Limb (tissue), 2 donors: ENCODE data around the gene FBN2.
"Not testable (repeated sequence)": the region's sequence is repeated elsewhere in the genome, so short reads cannot be mapped to it uniquely, and the experiment has no call there.

ENCODE experiments used
- DNase-seq, 2 donors: peaks; one replicate each; pipeline ENCODE4 v3.0.0-alpha.2; 2016; ENCODE audit errors: extremely low spot score in 2 of 2

The FBN2 gene

DNA sequence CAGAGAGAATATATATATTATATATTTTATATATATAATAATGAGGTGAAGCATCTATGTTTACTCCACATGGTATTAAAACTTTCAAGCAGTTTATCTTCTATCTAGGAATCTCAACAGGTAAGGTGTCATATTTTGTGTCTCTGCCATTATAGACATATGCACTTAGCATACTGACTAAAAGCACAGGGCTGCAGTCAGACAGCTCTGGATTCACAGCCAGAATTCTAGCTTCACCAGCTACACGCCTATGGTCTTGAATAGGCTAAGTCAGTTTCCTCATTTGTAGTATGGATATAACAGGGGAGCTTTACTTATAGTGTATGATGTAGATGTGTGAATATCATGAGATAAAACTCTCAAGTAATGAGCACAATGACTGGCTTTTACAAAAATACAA lies 57.9 kb downstream of the FBN2 start:
- DNase-seq: no peak

DNA sequence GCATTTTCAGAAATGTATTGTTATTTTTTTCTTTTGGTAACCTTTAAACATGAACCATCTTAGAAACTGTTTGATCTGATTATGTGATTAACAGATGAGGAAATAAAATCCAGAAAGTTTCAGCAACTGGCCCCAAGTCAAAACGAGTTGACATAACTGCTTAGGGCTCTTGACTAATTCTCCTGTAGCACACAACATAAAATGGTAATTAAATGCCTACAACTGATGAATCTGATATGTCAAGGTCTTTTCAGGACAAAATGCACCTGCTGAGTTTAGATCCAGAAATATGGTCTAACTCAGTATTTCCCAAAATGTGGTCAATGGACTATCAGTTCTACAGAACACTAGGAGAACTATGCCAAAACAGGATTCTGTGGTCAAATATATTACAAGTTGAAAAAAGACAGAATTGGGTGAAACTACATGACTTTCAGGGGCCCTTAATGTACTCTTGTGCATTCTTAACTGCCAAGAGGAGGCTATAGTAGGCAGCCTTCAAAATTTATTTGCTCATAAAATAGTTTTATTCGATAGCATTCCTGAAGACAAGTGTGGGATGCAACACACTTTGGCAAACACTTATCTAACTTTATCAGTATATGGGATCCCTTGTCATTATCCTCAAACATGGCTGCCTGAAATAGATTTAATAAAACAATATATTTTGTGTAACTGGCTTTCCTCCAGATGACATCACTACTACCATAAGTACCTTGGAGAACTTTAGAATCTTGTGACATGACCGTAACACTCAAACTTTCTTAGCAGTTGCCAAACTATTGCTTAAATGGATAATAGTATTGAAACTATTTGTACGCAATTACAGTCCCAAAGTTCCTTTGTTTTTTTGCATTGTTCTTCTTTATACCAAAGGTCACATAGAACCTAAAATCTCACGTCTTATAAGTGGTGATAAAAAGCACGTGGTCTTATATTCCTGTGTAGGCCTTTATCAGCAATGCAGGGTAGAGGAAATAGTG lies 59.4 kb downstream of the FBN2 start:
- DNase-seq: no peak

- DNase-seq: no peak
These were observed 60.1 kb downstream of the FBN2 start for GRCh38 chr5:128477944-128478343.

DNA sequence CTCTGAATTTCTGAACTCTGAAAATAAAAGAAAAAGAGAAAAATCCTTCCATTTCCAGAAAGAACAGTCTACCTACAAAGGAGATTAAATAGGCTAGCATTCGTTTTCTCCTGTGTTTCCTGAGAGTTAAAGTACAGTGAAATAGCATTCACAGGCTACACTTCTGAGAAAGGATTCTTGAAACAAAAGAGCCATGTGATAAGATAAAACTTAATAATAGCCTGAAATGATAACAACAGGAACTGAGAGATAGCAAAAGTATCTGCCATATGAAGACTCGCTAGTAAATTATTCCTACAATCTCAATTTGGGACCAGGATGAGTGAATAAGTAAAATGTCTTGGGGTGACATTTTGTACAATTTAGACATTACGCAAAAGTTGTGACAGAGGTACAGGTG lies 62.4 kb downstream of the FBN2 start:
- no peak for DNase-seq

GRCh38 chr5:128472919-128473318 lies 65.1 kb downstream of the FBN2 start:
- no peak for DNase-seq

- DNase-seq: no peak
These were observed 66.0 kb downstream of the FBN2 start for GRCh38 chr5:128472036-128472435.

DNA sequence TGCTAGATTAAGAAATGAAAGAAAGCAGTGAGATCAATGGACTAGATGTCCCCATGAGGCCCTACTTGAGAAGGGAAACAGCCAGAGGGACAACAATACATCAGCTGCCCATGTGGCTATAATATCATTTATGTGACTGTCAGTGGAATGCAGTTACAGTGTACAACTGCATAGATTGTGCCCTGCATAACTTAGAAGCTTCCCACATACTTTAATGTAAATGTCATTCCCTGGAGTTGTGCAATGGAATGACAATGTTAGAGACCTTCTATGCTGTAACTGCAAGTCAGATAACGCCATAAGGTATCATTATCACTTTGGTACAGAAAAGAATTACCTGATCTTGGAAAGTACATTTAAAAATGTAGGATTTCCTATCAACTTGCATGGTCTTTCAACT lies 67.4 kb downstream of the FBN2 start:
- DNase-seq: no peak

GRCh38 chr5:128469912-128470311 lies 68.1 kb downstream of the FBN2 start:
- DNase-seq: no peak

- DNase-seq: no peak
These were observed 71.1 kb downstream of the FBN2 start for GRCh38 chr5:128466980-128467379.

DNA sequence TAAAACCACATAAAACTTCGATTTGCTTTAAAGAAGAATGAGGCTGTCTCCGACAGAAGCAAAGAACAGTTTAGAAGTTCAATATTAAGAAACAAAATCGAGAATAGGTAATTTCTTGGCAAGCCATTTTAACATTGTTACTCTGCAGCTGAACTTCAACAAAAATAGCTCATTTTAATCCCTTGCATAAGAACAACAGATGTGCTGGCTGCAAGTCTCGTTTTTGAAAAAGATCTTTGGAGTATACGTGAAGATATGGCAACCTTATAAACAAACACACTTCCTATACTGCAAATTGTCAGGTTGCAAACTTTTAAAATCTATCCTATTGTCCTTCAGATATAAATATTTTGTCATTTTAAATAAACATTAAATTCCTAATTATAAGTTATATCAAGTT lies 71.5 kb downstream of the FBN2 start:
- peak in 1 of 2 donors; percentile 82 for DNase-seq

GRCh38 chr5:128464596-128464995 lies 73.4 kb downstream of the FBN2 start:
- DNase-seq: no peak

- DNase-seq: no peak
These were observed 75.7 kb downstream of the FBN2 start for GRCh38 chr5:128462330-128462729.

GRCh38 chr5:128457147-128457915 lies 80.7 kb downstream of the FBN2 start:
- DNase-seq: not testable (repeated sequence)

DNA sequence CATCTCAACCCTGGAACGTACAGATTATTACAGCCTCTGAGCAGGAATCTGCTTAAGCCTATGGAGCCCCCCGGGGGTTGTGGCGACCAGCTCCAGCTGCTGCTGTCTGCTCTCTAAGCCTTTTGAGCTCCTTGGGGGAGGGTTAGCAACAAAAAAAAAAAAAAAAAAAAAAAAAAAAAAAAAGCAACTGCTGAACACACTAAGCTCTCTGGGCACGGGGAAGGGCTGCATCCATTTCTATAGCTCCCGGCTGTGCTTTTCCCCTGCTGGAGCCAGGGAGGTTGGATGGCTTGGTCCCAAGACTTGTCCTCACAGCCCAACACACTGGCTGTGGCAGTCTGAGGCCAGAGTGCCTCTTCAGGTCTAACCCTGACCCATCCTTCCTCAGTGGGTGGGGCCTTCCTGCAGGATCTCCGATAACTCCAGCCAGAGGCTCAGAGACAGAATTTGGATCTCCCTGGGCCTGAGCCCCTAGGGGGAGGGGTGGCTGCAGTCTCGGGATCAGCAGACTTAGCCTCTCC lies 82.1 kb downstream of the FBN2 start:
- peak in 1 of 2 donors; percentile 49 for DNase-seq

- DNase-seq: no peak
These were observed 84.9 kb downstream of the FBN2 start for GRCh38 chr5:128453121-128453520.

DNA sequence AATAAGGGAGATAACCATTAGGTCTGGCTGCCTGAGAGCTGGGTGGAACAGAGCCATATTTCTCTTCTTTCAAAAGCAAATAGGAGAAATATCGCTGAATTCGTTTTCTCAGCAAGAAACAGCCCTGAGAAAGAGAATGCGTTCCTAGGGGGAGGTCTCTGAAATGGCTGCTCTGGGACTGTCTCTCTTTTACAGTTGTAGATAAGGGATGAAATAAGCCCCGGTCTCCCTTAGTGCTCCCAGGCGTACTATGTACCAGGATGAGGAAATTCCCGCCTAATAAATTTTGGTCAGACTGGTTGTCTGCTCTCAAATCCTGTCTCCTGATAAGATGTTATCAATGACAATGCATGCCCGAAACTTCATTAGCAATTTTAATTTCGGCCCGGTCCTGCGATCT lies 90.8 kb downstream of the FBN2 start:
- DNase-seq: not testable (repeated sequence)

DNA sequence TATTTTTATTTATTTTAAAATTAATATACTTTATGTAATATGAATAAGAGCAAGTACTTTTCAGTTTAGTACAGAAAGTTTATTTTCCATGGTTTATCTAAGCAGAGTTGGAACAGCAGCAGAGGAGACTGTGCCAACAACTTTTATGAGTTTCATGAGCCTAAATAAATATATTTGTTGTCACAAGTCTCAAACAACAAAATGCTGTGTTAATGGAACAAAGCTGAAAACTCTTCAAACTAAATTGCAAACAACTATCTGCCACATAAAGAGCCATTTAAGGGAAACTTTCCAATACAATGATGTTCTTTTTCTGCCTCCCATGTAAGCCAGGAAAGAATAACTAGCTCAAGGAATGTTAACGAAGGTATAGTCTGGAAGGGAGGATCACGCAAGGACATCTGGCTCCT lies 96.1 kb downstream of the FBN2 start:
- peak in 1 of 2 donors; percentile 34 for DNase-seq

- no peak for DNase-seq
These were observed 96.9 kb downstream of the FBN2 start for GRCh38 chr5:128441165-128441564.

DNA sequence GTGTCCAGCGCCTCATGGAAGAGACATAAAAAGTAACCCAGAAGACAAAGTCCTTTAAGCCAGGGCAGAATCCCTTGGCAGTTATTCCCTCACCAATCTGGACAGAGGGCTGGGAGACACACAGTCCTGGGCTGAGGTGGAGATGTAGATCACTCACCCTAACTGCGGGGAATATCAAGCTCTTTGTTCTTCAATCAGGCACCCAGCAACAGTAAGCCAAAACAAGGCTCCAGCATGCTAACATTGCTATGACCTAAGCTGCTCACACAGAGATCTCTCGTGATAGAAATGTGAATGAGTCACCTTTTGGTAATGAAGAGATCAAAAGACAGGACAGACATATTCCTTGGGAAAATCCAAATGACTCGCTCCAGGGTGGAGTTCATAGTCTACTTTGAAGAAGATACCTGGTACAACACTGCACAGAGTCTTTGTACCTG lies 101.3 kb downstream of the FBN2 start:
- DNase-seq: no peak

GRCh38 chr5:128435861-128436260 lies 102.2 kb downstream of the FBN2 start:
- no peak for DNase-seq

DNA sequence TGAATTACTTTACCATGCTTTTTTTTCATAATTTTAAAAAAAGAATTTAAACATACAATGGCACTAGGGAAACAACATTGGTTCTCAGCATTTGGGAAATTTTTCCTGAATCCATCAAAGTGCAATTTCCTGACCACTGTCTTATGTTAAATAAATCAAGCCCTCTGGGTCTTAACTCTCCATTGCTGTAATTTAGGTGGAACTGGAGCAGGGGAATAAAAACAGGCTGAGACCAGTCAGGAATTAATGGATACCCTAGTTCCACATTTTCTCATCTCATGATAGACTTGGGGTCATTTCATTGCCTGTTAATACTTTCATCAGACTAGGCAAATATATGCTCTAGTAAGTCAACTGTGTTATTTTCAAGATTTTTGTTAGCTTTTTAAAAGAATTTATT lies 103.1 kb downstream of the FBN2 start:
- DNase-seq: no peak

DNA sequence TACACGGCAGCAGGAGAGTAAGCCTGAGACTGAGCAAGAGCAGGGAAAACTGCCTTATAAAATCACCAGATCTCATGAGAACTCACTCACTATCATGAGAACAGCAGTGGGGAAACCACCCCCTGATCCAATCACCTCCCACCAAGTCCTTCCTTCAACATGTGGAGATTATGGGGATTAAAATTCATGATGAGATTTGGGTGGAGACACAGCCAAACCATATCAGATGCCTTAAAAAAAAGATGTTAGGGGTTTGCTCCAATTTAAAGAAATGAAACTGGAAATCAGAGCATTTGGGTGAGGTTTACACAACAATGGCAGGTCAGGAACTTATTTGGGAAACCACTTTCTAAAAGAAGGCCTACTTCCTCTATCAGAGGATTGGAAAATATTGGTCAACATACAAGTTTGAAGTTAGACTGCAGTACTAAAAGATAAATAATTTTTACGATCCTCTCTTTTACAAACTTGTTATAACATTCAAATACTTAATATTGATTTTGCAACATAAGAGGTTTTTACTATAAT lies 105.1 kb downstream of the FBN2 start:
- DNase-seq: no peak
